Stimulated activated naive CD8-positive, alpha-beta T cell treated with anti-CD3 and anti-CD28 coated beads, Interleukin-15, Interleukin-2, amounts not matched to agents 100 ng/mL and 50 ng/mL, for 24 hours (primary cell): ENCODE measurements around the gene KRTAP4-16.
"Not testable (repeated sequence)": the region's sequence is repeated elsewhere in the genome, so short reads cannot be mapped to it uniquely, and the experiment has no call there.

Experiments
- H3K27ac Mint-ChIP-seq: one replicate; pipeline ENCODE4 v1.8.0; 2021; ENCODE audit warnings: mild to moderate bottlenecking, mixed read lengths
- H3K27me3 Mint-ChIP-seq: one replicate; pipeline ENCODE4 v1.8.0; 2021; ENCODE audit warnings: mixed read lengths
- H3K36me3 Mint-ChIP-seq: one replicate; pipeline ENCODE4 v1.8.0; 2021; ENCODE audit warnings: low read depth, mixed read lengths
- H3K4me1 Mint-ChIP-seq: one replicate; pipeline ENCODE4 v1.8.0; 2021; ENCODE audit warnings: low read depth, mixed read lengths
- H3K4me3 Mint-ChIP-seq: one replicate; pipeline ENCODE4 v1.8.0; 2021; ENCODE audit warnings: mild to moderate bottlenecking, mixed read lengths
- H3K9me3 Mint-ChIP-seq: one replicate; pipeline ENCODE4 v1.8.0; 2021; ENCODE audit warnings: mixed read lengths

Gene KRTAP4-16

GRCh38 chr17:41067281-41067680 is 34.7 kb downstream of the KRTAP4-16 start:
- H3K4me3 Mint-ChIP-seq: no peak overlapping the region
- no peak overlapping the region for H3K27ac Mint-ChIP-seq
- H3K36me3 Mint-ChIP-seq: no peaks in the 10 kb centered on the region
- no peaks in the 10 kb centered on the region for H3K9me3 Mint-ChIP-seq
- peaks cover 4% of the 10 kb centered on the region for H3K4me1 Mint-ChIP-seq
- no peaks in the 10 kb centered on the region for H3K27me3 Mint-ChIP-seq

- H3K4me1 Mint-ChIP-seq: peaks cover 4% of the 10 kb centered on the region
- no peak within 1 kb of the TSS for H3K4me3 Mint-ChIP-seq
- H3K9me3 Mint-ChIP-seq: no peaks in the 10 kb centered on the region
- peaks cover 3% of the 10 kb centered on the region for H3K27me3 Mint-ChIP-seq
- no peak within 1 kb of the TSS for H3K27ac Mint-ChIP-seq
- no peaks in the 10 kb centered on the region for H3K36me3 Mint-ChIP-seq
Measured at GRCh38 chr17:41065829-41066624, 36.0 kb downstream of the KRTAP4-16 start, which contains the start of gene KRTAP2-4. Gene KRTAP2-4, minus strand, starts transcription at chr17:41065879. Its CDS starts 34 bp downstream, at chr17:41065845.

GRCh38 chr17:41065016-41065689 is 36.9 kb downstream of the KRTAP4-16 start:
- not testable (repeated sequence) for H3K9me3 Mint-ChIP-seq, H3K4me3 Mint-ChIP-seq, H3K27ac Mint-ChIP-seq, H3K36me3 Mint-ChIP-seq, H3K4me1 Mint-ChIP-seq
- peaks cover 11% of the 10 kb centered on the region for H3K27me3 Mint-ChIP-seq

- H3K27me3 Mint-ChIP-seq: peaks cover 16% of the 10 kb centered on the region
- no peak overlapping the region for H3K27ac Mint-ChIP-seq
- H3K36me3 Mint-ChIP-seq: no peaks in the 10 kb centered on the region
- H3K9me3 Mint-ChIP-seq: no peaks in the 10 kb centered on the region
- H3K4me1 Mint-ChIP-seq: peaks cover 4% of the 10 kb centered on the region
- H3K4me3 Mint-ChIP-seq: no peak overlapping the region
Measured at GRCh38 chr17:41064301-41064700, 37.7 kb downstream of the KRTAP4-16 start.

- Mint-ChIP-seq H3K4me3 (no peak overlapping the region), H3K27me3 (peaks cover 23% of the 10 kb centered on the region), H3K9me3 (no peaks in the 10 kb centered on the region), H3K36me3 (no peaks in the 10 kb centered on the region), H3K4me1 (peaks cover 4% of the 10 kb centered on the region), H3K27ac (no peak overlapping the region)
Measured at GRCh38 chr17:41063449-41063848, 38.6 kb downstream of the KRTAP4-16 start.

- peaks cover 35% of the 10 kb centered on the region for H3K27me3 Mint-ChIP-seq
- no peaks in the 10 kb centered on the region for H3K36me3 Mint-ChIP-seq
- H3K27ac Mint-ChIP-seq: no peak overlapping the region
- no peaks in the 10 kb centered on the region for H3K9me3 Mint-ChIP-seq
- peaks cover 4% of the 10 kb centered on the region for H3K4me1 Mint-ChIP-seq
- H3K4me3 Mint-ChIP-seq: no peak overlapping the region
Measured at GRCh38 chr17:41061964-41062363, 40.0 kb downstream of the KRTAP4-16 start.

GRCh38 chr17:41060052-41060604 is 41.9 kb downstream of the KRTAP4-16 start, which contains the start of gene KRTAP2-3:
Gene KRTAP2-3, minus strand, starts transcription at chr17:41060114. Its CDS starts 64 bp downstream, at chr17:41060050.
- no peak within 1 kb of the TSS for H3K4me3 Mint-ChIP-seq
- no peaks in the 10 kb centered on the region for H3K9me3 Mint-ChIP-seq
- H3K4me1 Mint-ChIP-seq: no peaks in the 10 kb centered on the region
- peaks cover 53% of the 10 kb centered on the region for H3K27me3 Mint-ChIP-seq
- no peaks in the 10 kb centered on the region for H3K36me3 Mint-ChIP-seq
- H3K27ac Mint-ChIP-seq: no peak within 1 kb of the TSS

- not testable (repeated sequence) for H3K36me3 Mint-ChIP-seq, H3K27ac Mint-ChIP-seq, H3K4me1 Mint-ChIP-seq, H3K9me3 Mint-ChIP-seq, H3K4me3 Mint-ChIP-seq
- peaks cover 53% of the 10 kb centered on the region for H3K27me3 Mint-ChIP-seq
Measured at GRCh38 chr17:41059276-41060051, 42.5 kb downstream of the KRTAP4-16 start.

- no peaks in the 10 kb centered on the region for H3K9me3 Mint-ChIP-seq
- no peak overlapping the region for H3K27ac Mint-ChIP-seq
- H3K27me3 Mint-ChIP-seq: peaks cover 53% of the 10 kb centered on the region
- no peak overlapping the region for H3K4me3 Mint-ChIP-seq
- no peaks in the 10 kb centered on the region for H3K36me3 Mint-ChIP-seq
- no peaks in the 10 kb centered on the region for H3K4me1 Mint-ChIP-seq
Measured at GRCh38 chr17:41058741-41059140, 43.3 kb downstream of the KRTAP4-16 start.

GRCh38 chr17:41057547-41057946 is 44.5 kb downstream of the KRTAP4-16 start:
- no peak overlapping the region for H3K27ac Mint-ChIP-seq
- H3K36me3 Mint-ChIP-seq: no peaks in the 10 kb centered on the region
- H3K4me3 Mint-ChIP-seq: no peak overlapping the region
- no peaks in the 10 kb centered on the region for H3K4me1 Mint-ChIP-seq
- peaks cover 53% of the 10 kb centered on the region for H3K27me3 Mint-ChIP-seq
- no peaks in the 10 kb centered on the region for H3K9me3 Mint-ChIP-seq

- H3K36me3 Mint-ChIP-seq, H3K27ac Mint-ChIP-seq: not testable (repeated sequence)
- H3K27me3 Mint-ChIP-seq: peaks cover 42% of the 10 kb centered on the region
Measured at GRCh38 chr17:41055130-41055529, 46.9 kb downstream of the KRTAP4-16 start, which contains the start of gene KRTAP2-2. Gene KRTAP2-2, minus strand, starts transcription at chr17:41055230. Its CDS starts 19 bp downstream, at chr17:41055211.

GRCh38 chr17:41054556-41054955 is 47.5 kb downstream of the KRTAP4-16 start:
- peaks cover 40% of the 10 kb centered on the region for H3K27me3 Mint-ChIP-seq

More at GRCh38 chr17:41055130-41055529, 46.9 kb downstream of the KRTAP4-16 start, which contains the start of gene KRTAP2-2:
- not testable (repeated sequence) for H3K9me3 Mint-ChIP-seq, H3K4me1 Mint-ChIP-seq, H3K4me3 Mint-ChIP-seq

GRCh38 chr17:41054025-41054424 is 48.0 kb downstream of the KRTAP4-16 start:
- no peaks in the 10 kb centered on the region for H3K36me3 Mint-ChIP-seq
- H3K4me3 Mint-ChIP-seq: no peak overlapping the region
- peaks cover 35% of the 10 kb centered on the region for H3K27me3 Mint-ChIP-seq
- no peaks in the 10 kb centered on the region for H3K4me1 Mint-ChIP-seq
- no peaks in the 10 kb centered on the region for H3K9me3 Mint-ChIP-seq
- no peak overlapping the region for H3K27ac Mint-ChIP-seq

More at GRCh38 chr17:41054556-41054955, 47.5 kb downstream of the KRTAP4-16 start:
- not testable (repeated sequence) for H3K27ac Mint-ChIP-seq, H3K4me1 Mint-ChIP-seq, H3K36me3 Mint-ChIP-seq, H3K4me3 Mint-ChIP-seq, H3K9me3 Mint-ChIP-seq

GRCh38 chr17:41052566-41052965 is 49.4 kb downstream of the KRTAP4-16 start:
- H3K9me3 Mint-ChIP-seq: no peaks in the 10 kb centered on the region
- no peaks in the 10 kb centered on the region for H3K36me3 Mint-ChIP-seq
- no peak overlapping the region for H3K4me3 Mint-ChIP-seq
- no peak overlapping the region for H3K27ac Mint-ChIP-seq
- no peaks in the 10 kb centered on the region for H3K4me1 Mint-ChIP-seq
- H3K27me3 Mint-ChIP-seq: peaks cover 24% of the 10 kb centered on the region
